ENCODE measurements around the gene RNF166. TPM values are rescaled to one million over a fixed set of nuclear protein-coding genes. Genes with fewer than 3 reads are reported as not detected.

The RNF166 gene
- total RNA-seq, 1 experiment from 2014 or later: 36.3 TPM

DNA sequence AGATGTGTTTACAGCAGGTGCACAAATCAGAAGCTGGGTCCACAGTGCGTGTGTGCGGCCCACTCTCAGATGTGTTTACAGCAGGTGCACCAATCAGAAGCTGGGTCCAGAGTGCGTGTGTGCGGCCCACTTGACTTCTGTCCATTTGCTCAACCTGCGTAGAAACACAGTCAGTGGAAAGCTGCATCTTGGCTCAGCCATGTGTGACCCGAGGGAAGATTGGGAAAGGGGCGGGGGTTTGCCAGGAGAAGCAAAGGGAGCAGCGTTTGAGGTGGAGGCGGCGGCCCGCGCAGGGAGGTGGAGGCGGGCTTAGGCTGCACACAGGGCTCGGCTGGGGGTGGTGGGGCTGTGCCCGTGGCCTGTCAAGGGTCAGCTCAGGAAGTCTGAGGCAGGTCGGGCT, 4.3 kb upstream of the RNF166 start:
- no peaks in the 10 kb centered on the region for H3K27me3 ChIP-seq (replicated peaks; ENCODE audit: insufficient read depth, low read depth, low read length, poor library complexity)
- no peak overlapping the region for H3K4me3 ChIP-seq (ENCODE audit: low read depth, low read length, poor library complexity, severe bottlenecking)
- H3K9me3 ChIP-seq (ENCODE audit: low read depth, low read length, poor library complexity, severe bottlenecking): no peaks in the 10 kb centered on the region
- intact Hi-C loops (cut with micrococcal nuclease; ENCODE audit: unreplicated experiment): no loop called here
- CTCF ChIA-PET: no interaction called here
- TF ChIP-seq CTCF (conservative IDR thresholded peaks at IDR 0.05; ENCODE audit: low read depth, low read length): no peak
- no peak for TF ChIP-seq EZH2 (IDR thresholded peaks at IDR 0.05; ENCODE audit: borderline replicate concordance, low read depth, low read length, poor library complexity, severe bottlenecking)
- H3K27ac ChIP-seq (ENCODE audit: low read depth, low read length, poor library complexity, severe bottlenecking): no peak overlapping the region
- peaks cover 22% of the 10 kb centered on the region for H3K36me3 ChIP-seq (ENCODE audit: insufficient read depth, low read length, poor library complexity, severe bottlenecking)
- no peak for DNase-seq (ENCODE audit: low spot score)
- POLR2A ChIA-PET (ENCODE audit: low non-redundant PET): no interaction called here
- H3K4me1 ChIP-seq (ENCODE audit: insufficient read depth, low read length, poor library complexity, severe bottlenecking): peaks cover 6% of the 10 kb centered on the region
- BruUV-seq (replicated peaks): no TSS peak

DNA sequence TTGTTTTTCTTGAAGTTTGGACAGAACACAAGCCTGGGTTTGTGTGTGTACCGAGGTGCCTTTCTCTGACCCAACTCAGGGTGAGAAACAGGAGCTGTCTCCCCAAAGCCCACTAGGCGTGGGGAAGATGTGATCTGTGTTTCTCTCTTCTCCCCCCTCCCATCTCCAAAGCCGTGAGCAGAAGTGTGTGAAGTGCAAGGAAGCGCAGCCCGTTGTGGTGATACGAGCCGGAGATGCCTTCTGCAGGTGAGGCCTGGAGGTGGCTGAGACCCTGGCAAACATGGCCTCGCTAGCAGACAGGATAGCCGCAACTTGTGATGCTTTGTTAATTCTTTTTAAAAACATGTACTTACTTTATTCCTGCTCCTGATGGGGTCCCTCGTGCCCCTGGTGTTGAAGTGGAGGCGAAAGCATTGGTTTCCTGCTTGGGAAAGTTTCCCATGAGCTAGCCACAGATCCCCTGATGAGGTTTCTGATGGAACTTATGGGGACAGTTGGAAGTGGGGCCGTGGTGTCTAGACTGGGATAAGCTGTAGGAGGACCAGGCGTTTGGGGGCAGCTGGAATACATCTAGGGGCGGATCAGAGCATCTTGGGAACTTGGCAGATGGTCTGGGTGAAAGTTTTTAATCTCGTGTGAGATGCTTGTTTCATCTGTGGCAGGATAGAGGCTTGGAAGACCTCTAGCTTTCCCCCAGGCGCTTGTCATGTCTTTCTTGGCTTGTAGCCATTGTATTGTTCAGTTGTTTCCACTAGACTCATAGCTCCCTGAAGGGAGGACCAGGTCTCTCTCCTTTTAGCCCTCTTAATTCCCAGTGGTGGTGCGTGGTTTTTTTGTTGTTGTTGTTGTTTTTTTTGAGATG, 988 bp upstream of the RNF166 start:
- no peaks in the 10 kb centered on the region for H3K27me3 ChIP-seq (replicated peaks; ENCODE audit: insufficient read depth, low read depth, low read length, poor library complexity)
- no peak for TF ChIP-seq EZH2 (IDR thresholded peaks at IDR 0.05; ENCODE audit: borderline replicate concordance, low read depth, low read length, poor library complexity, severe bottlenecking)
- TF ChIP-seq CTCF (conservative IDR thresholded peaks at IDR 0.05; ENCODE audit: low read depth, low read length): no peak
- ChIA-PET CTCF (interaction anchor here (1.4 kb wide), 1 partner anchor 30 kb away, joined by 18 read pairs; no protein-coding TSS in a partner anchor), POLR2A (ENCODE audit: low non-redundant PET) (no interaction called here)
- BruUV-seq (replicated peaks): TSS peak; percentile 70
- H3K4me1 ChIP-seq (ENCODE audit: insufficient read depth, low read length, poor library complexity, severe bottlenecking): peaks cover 25% of the 10 kb centered on the region
- H3K36me3 ChIP-seq (ENCODE audit: insufficient read depth, low read length, poor library complexity, severe bottlenecking): no peaks in the 10 kb centered on the region
- H3K4me3 ChIP-seq (ENCODE audit: low read depth, low read length, poor library complexity, severe bottlenecking): peak overlapping the region; percentile 94
- no peak for DNase-seq (ENCODE audit: low spot score)
- no peaks in the 10 kb centered on the region for H3K9me3 ChIP-seq (ENCODE audit: low read depth, low read length, poor library complexity, severe bottlenecking)
- intact Hi-C loops (cut with micrococcal nuclease; ENCODE audit: unreplicated experiment): no loop called here
- peak overlapping the region; percentile 76 for H3K27ac ChIP-seq (ENCODE audit: low read depth, low read length, poor library complexity, severe bottlenecking)

DNA sequence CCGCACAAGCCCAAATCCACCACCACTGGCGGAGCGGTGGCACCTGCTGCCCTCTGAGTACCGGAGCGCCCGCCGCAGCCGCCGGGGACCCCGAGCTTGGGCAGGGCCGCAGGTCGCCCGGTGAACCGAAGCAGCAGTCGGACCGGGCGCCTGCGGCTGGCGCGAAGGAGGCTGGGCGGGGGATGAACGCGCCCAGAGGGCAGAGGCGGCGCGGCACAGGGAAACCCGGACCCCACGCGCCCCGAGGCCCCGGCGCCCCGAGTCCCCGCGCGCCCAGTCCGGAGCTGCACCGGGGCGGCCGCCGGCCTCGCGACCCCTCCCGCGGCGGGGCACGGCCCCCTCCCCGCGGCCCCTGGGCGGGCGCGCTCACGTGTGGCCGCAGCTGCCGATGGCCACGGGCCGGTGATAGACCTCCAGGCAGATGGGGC, 393 bp downstream of the RNF166 start:
- TF ChIP-seq EZH2 (IDR thresholded peaks at IDR 0.05; ENCODE audit: borderline replicate concordance, low read depth, low read length, poor library complexity, severe bottlenecking): no peak
- TF ChIP-seq CTCF (conservative IDR thresholded peaks at IDR 0.05; ENCODE audit: low read depth, low read length): no peak
- Histone ChIP-seq H3K4me1 (ENCODE audit: insufficient read depth, low read length, poor library complexity, severe bottlenecking) (peaks cover 36% of the 10 kb centered on the region), H3K36me3 (ENCODE audit: insufficient read depth, low read length, poor library complexity, severe bottlenecking) (no peaks in the 10 kb centered on the region), H3K27ac (ENCODE audit: low read depth, low read length, poor library complexity, severe bottlenecking) (peak overlapping the region; percentile 76), H3K27me3 (replicated peaks; ENCODE audit: insufficient read depth, low read depth, low read length, poor library complexity) (no peaks in the 10 kb centered on the region), H3K4me3 (ENCODE audit: low read depth, low read length, poor library complexity, severe bottlenecking) (peak overlapping the region; percentile 94), H3K9me3 (ENCODE audit: low read depth, low read length, poor library complexity, severe bottlenecking) (no peaks in the 10 kb centered on the region)
- no TSS peak for BruUV-seq (replicated peaks)
- CTCF ChIA-PET: interaction anchor here (0.7 kb wide), 1 partner anchor 136 kb away, joined by 4 read pairs; the partner anchor contains the start of gene ZC3H18
- DNase-seq (ENCODE audit: low spot score): no peak
- intact Hi-C loops (cut with micrococcal nuclease; ENCODE audit: unreplicated experiment): no loop called here
- POLR2A ChIA-PET (ENCODE audit: low non-redundant PET): no interaction called here
